Liver (tissue), 9 donors: ENCODE data around the gene CDH13. TPM values are rescaled to one million over a fixed set of nuclear protein-coding genes. Genes with fewer than 3 reads are reported as not detected.

Experiments used
- DNase-seq: peaks from one replicate; pipeline ENCODE4 v3.0.0-alpha.2; 2017; ENCODE audit warnings: low spot score
- H3K27ac ChIP-seq, 2 donors: one replicate each; pipeline ENCODE4 v1.7.0; 2013; ENCODE audit warnings: inconsistent platforms in 2 of 2, low read length in 2 of 2, control low read depth in 1 of 2, low read depth in 1 of 2, mild to moderate bottlenecking in 1 of 2
- H3K27me3 ChIP-seq, 4 donors: one replicate each; pipeline versions ENCODE4 v1.6.1 to v1.7.0; 2013; ENCODE audit warnings: low read length in 3 of 4, inconsistent platforms in 1 of 4, mild to moderate bottlenecking in 1 of 4, moderate library complexity in 1 of 4; ENCODE audit not compliant: control insufficient read depth in 4 of 4, insufficient read depth in 4 of 4
- H3K36me3 ChIP-seq, 4 donors: one replicate each; pipeline versions ENCODE4 v1.6.1 to v1.7.0; 2013; ENCODE audit warnings: low read length in 3 of 4, mild to moderate bottlenecking in 3 of 4, low read depth in 1 of 4, moderate library complexity in 1 of 4; ENCODE audit not compliant: control insufficient read depth in 4 of 4, insufficient read depth in 3 of 4
- H3K4me1 ChIP-seq, 4 donors: one replicate each; pipeline versions ENCODE4 v1.6.1 to v1.7.0; 2013; ENCODE audit warnings: low read length in 3 of 4, mild to moderate bottlenecking in 3 of 4, moderate library complexity in 1 of 4; ENCODE audit not compliant: control insufficient read depth in 4 of 4, insufficient read depth in 4 of 4
- H3K4me3 ChIP-seq, 3 donors: one replicate each; pipeline versions ENCODE4 v1.6.1 to v1.7.0; 2013; ENCODE audit warnings: low read length in 3 of 3, control low read depth in 1 of 3, low read depth in 1 of 3, mild to moderate bottlenecking in 1 of 3
- H3K9ac ChIP-seq, 2 donors: one replicate each; pipeline ENCODE4 v1.7.0; 2013; ENCODE audit warnings: low read length in 2 of 2, mild to moderate bottlenecking in 2 of 2, moderate library complexity in 2 of 2, control low read depth in 1 of 2, low read depth in 1 of 2
- H3K9me3 ChIP-seq, 4 donors: one replicate each; pipeline versions ENCODE4 v1.6.1 to v1.7.0; 2013; ENCODE audit warnings: low read length in 3 of 4; ENCODE audit not compliant: control insufficient read depth in 4 of 4
- FOXA1 ChIP-seq: IDR thresholded peaks from 2 replicates; pipeline ENCODE4 v1.6.1; 2016; ENCODE audit warnings: antibody characterized with exemption
- FOXA2 ChIP-seq: IDR thresholded peaks from 2 replicates; pipeline ENCODE4 v1.6.1; 2016; ENCODE audit warnings: antibody characterized with exemption
- GABPA ChIP-seq, 2 donors: IDR thresholded peaks in 1 of 2; conservative IDR thresholded peaks in 1 of 2; 2 replicates each; pipeline ENCODE4 v1.6.1; 2016; ENCODE audit warnings: antibody characterized with exemption in 2 of 2, mild to moderate bottlenecking in 1 of 2, moderate library complexity in 1 of 2
- HNF4A ChIP-seq, 2 donors: conservative IDR thresholded peaks; 2 replicates each; pipeline ENCODE4 v1.6.1; 2016; ENCODE audit warnings: antibody characterized with exemption in 2 of 2, mild to moderate bottlenecking in 2 of 2
- JUND ChIP-seq, 2 donors: IDR thresholded peaks; 2 replicates each; pipeline ENCODE4 v1.6.1; 2016; ENCODE audit warnings: antibody characterized with exemption in 2 of 2
- NR2F2 ChIP-seq: IDR thresholded peaks from 2 replicates; pipeline ENCODE4 v1.6.1; 2016; ENCODE audit warnings: antibody characterized with exemption
- RAD21 ChIP-seq, 2 donors: IDR thresholded peaks; 2 replicates each; pipeline ENCODE4 v1.6.1; 2016; ENCODE audit warnings: antibody characterized with exemption in 2 of 2, mild to moderate bottlenecking in 2 of 2
- RXRA ChIP-seq, 2 donors: IDR thresholded peaks; 2 replicates each; pipeline ENCODE4 v1.6.1; 2017 to 2018; ENCODE audit warnings: antibody characterized with exemption in 2 of 2, mild to moderate bottlenecking in 1 of 2
- SP1 ChIP-seq: IDR thresholded peaks from 2 replicates; pipeline ENCODE4 v1.6.1; 2018; ENCODE audit warnings: antibody characterized with exemption, mild to moderate bottlenecking
- TAF1 ChIP-seq: conservative IDR thresholded peaks from 2 replicates; pipeline ENCODE4 v1.6.1; 2016; ENCODE audit warnings: antibody characterized with exemption, mild to moderate bottlenecking
- WGBS: extraction: QIAGEN DNeasy Blood & Tissue Kit; methylation state at CpG from one replicate; pipeline ENCODE4 v1.1.7; 2013; 5-methylcytosine and 5-hydroxymethylcytosine counted together
- polyA plus RNA-seq, 2 donors: library from polyadenylated mRNA; stranded (reverse) in 1 of 2; unstranded in 1 of 2; fragments of 200-250 nt in 1 of 2; fragments of >200 nt in 1 of 2; fragmentation: Nextera tagmentation in 1 of 2; extraction: Ambion mirVana in 1 of 2; gene quantifications; one replicate each; pipeline versions ENCODE4 v1.2.1 to v1.2.3, GENCODE V29; 2013 to 2015
- total RNA-seq, 2 donors: library from RNA; depleted of rRNA; stranded (reverse); fragments of >200 nt; gene quantifications; one replicate each; pipeline ENCODE4 v1.2.3, GENCODE V29; 2014
- TF ChIP-seq, protein P1 (sequence below): IDR thresholded peaks from 2 replicates; pipeline ENCODE4 v1.6.1; 2016; ENCODE audit warnings: antibody characterized with exemption, mild to moderate bottlenecking
- TF ChIP-seq, protein P2 (sequence below): IDR thresholded peaks from 2 replicates; pipeline ENCODE4 v1.6.1; 2016; ENCODE audit warnings: antibody characterized with exemption
- TF ChIP-seq, protein P3 (sequence below): IDR thresholded peaks from 2 replicates; pipeline ENCODE4 v1.6.1; 2016; ENCODE audit warnings: antibody characterized with exemption
- TF ChIP-seq, protein P4 (sequence below): fragments of 150-350 bp; IDR thresholded peaks from 2 replicates; pipeline ENCODE4 v1.5.1; 2017; ENCODE audit warnings: improper control_type of control experiment, low read depth, low read length; ENCODE audit not compliant: missing input control
- TF ChIP-seq, protein P5 (sequence below): IDR thresholded peaks from 2 replicates; pipeline ENCODE4 v1.6.1; 2016; ENCODE audit warnings: antibody characterized with exemption
- donor health status: healthy.
- donor health status: healthy.
- donor health status: healthy.
- donor health status: healthy.
- donor health status: healthy.

CDH13 gene
- total and polyA plus RNA-seq, 4 donors, result 0.21 to 1.5 (median 0.58) TPM

DNA sequence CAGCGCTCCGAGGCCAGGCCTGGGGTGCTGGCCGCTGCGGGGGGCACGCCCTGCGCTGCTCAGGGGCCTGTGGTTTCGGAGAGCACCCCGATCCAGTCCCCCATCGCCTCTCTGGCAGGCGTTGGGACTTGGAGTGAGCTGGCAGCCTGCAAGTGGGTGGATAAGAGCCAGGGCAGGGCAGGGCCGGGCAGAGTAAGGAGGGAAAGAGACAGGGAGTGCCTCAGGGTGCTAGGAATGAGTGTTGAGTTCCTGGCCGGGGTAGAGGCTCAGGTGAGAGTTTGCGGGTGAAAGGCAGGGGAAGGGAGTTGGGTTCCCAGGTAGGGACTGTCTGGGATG, 1.3 kb downstream of the CDH13 start (continued):
- TF ChIP-seq, protein P1, sequence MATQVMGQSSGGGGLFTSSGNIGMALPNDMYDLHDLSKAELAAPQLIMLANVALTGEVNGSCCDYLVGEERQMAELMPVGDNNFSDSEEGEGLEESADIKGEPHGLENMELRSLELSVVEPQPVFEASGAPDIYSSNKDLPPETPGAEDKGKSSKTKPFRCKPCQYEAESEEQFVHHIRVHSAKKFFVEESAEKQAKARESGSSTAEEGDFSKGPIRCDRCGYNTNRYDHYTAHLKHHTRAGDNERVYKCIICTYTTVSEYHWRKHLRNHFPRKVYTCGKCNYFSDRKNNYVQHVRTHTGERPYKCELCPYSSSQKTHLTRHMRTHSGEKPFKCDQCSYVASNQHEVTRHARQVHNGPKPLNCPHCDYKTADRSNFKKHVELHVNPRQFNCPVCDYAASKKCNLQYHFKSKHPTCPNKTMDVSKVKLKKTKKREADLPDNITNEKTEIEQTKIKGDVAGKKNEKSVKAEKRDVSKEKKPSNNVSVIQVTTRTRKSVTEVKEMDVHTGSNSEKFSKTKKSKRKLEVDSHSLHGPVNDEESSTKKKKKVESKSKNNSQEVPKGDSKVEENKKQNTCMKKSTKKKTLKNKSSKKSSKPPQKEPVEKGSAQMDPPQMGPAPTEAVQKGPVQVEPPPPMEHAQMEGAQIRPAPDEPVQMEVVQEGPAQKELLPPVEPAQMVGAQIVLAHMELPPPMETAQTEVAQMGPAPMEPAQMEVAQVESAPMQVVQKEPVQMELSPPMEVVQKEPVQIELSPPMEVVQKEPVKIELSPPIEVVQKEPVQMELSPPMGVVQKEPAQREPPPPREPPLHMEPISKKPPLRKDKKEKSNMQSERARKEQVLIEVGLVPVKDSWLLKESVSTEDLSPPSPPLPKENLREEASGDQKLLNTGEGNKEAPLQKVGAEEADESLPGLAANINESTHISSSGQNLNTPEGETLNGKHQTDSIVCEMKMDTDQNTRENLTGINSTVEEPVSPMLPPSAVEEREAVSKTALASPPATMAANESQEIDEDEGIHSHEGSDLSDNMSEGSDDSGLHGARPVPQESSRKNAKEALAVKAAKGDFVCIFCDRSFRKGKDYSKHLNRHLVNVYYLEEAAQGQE, result no peak

DNA sequence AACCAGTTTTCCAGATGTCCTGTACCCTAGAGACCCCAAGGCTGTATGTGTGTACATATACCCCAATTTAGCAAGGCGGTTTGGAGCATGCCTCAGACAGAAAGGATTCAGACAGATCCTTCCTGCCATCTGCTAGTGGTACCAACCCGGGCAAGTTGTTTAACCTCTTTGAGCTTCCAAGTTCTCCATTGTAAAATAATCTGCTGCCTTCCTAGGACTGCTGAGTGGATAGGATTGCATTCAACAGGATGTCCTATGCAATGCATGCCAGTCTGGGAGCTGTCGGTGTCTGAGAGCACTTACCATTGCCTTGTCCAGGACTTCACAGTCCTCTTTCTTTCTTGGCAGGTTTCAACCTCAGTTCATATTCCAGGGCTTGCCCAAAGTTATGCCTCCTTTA, 1.9 kb downstream of the CDH13 start:
- Histone ChIP-seq H3K27ac (no peak overlapping the region), H3K27me3 (peaks cover 0 to 14% (median 2%) of the 10 kb centered on the region in 4 donors), H3K4me3 (no peak overlapping the region), H3K4me1 (no peaks in the 10 kb centered on the region), H3K36me3 (no peaks in the 10 kb centered on the region), H3K9me3 (no peaks in the 10 kb centered on the region), H3K9ac (no peak overlapping the region)
- WGBS, result 62% methylated on average over 3 of the region's 3 CpGs
- TF ChIP-seq, protein P2, sequence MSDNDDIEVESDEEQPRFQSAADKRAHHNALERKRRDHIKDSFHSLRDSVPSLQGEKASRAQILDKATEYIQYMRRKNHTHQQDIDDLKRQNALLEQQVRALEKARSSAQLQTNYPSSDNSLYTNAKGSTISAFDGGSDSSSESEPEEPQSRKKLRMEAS, result no peak
- TF ChIP-seq RXRA (IDR thresholded peaks at IDR 0.05) (no peak), FOXA1 (no peak), NR2F2 (no peak), HNF4A (conservative IDR thresholded peaks at IDR 0.05) (no peak), SP1 (no peak), JUND (IDR thresholded peaks at IDR 0.05) (no peak), FOXA2 (no peak)
- TF ChIP-seq, protein P3, sequence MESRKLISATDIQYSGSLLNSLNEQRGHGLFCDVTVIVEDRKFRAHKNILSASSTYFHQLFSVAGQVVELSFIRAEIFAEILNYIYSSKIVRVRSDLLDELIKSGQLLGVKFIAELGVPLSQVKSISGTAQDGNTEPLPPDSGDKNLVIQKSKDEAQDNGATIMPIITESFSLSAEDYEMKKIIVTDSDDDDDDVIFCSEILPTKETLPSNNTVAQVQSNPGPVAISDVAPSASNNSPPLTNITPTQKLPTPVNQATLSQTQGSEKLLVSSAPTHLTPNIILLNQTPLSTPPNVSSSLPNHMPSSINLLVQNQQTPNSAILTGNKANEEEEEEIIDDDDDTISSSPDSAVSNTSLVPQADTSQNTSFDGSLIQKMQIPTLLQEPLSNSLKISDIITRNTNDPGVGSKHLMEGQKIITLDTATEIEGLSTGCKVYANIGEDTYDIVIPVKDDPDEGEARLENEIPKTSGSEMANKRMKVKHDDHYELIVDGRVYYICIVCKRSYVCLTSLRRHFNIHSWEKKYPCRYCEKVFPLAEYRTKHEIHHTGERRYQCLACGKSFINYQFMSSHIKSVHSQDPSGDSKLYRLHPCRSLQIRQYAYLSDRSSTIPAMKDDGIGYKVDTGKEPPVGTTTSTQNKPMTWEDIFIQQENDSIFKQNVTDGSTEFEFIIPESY, result no peak
- DNase-seq, result no peak

DNA sequence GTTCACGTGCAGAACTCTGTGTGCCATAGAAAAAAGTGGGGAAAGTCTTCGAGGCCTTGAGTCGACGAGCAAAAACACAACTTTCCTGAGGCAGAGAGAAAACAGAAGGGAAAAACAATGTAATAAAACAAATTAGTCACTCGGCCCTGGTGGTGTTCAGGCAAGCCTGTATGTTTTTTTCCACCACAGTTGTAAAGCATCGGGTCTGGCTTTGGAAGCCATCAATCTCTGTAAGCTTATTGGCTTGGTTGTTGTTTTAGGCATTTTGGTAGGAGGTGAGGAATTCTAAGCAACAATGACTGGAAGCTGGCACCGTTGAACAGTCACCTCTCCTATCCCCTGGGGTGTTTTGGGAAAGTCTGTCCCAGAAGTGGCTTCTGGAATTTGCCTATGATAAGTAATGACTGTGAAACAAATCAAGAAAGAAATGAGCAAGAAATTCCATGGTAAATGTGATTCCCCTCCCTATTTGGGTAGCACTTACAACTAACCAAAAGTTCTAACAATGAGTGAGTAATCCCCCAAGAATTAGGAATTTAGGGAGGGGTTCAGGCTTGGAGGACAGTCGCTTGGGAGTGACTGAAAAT, 2.8 kb downstream of the CDH13 start:
- H3K4me1 ChIP-seq, result no peaks in the 10 kb centered on the region
- H3K27ac ChIP-seq, result no peak overlapping the region
- no peak overlapping the region for H3K4me3 ChIP-seq
- TF ChIP-seq RAD21 (IDR thresholded peaks at IDR 0.05) (no peak), GABPA (IDR thresholded peaks at IDR 0.05 in 1 of 2, conservative IDR thresholded peaks at IDR 0.05 in 1 of 2) (no peak), RXRA (IDR thresholded peaks at IDR 0.05) (no peak), FOXA1 (no peak), SP1 (no peak), HNF4A (conservative IDR thresholded peaks at IDR 0.05) (no peak), TAF1 (no peak)
- TF ChIP-seq, protein P4, sequence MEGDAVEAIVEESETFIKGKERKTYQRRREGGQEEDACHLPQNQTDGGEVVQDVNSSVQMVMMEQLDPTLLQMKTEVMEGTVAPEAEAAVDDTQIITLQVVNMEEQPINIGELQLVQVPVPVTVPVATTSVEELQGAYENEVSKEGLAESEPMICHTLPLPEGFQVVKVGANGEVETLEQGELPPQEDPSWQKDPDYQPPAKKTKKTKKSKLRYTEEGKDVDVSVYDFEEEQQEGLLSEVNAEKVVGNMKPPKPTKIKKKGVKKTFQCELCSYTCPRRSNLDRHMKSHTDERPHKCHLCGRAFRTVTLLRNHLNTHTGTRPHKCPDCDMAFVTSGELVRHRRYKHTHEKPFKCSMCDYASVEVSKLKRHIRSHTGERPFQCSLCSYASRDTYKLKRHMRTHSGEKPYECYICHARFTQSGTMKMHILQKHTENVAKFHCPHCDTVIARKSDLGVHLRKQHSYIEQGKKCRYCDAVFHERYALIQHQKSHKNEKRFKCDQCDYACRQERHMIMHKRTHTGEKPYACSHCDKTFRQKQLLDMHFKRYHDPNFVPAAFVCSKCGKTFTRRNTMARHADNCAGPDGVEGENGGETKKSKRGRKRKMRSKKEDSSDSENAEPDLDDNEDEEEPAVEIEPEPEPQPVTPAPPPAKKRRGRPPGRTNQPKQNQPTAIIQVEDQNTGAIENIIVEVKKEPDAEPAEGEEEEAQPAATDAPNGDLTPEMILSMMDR, result no peak
- TF ChIP-seq, protein P3, result no peak
- TF ChIP-seq, protein P5, sequence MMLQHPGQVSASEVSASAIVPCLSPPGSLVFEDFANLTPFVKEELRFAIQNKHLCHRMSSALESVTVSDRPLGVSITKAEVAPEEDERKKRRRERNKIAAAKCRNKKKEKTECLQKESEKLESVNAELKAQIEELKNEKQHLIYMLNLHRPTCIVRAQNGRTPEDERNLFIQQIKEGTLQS, result no peak
- TF ChIP-seq, protein P2, result no peak
- H3K36me3 ChIP-seq, result no peaks in the 10 kb centered on the region
- no peak overlapping the region for H3K9ac ChIP-seq
- peaks cover 0 to 14% (median 2%) of the 10 kb centered on the region in 4 donors for H3K27me3 ChIP-seq
- H3K9me3 ChIP-seq, result no peaks in the 10 kb centered on the region
- 56% methylated on average over 8 of the region's 8 CpGs for WGBS
- no peak for DNase-seq
